PC-3 (cell line): ENCODE measurements around the gene KRT83. TPM values are rescaled to one million over a fixed set of nuclear protein-coding genes. Genes with fewer than 3 reads are reported as not detected.

ENCODE experiments used
- ATAC-seq: fragments of 200-7000 bp; cut with Tn5 transposase; 2 replicates; pipeline ENCODE4 v1.9.1; 2020; ENCODE audit warnings: mild to moderate bottlenecking, moderate library complexity
- BruUV-seq: library from RNA; stranded (reverse); fragments of 400-500 nt; replicated peaks from 2 replicates; lab custom pipeline; 2021; lab: Mats Ljungman, UMichigan
- CTCF ChIA-PET: fragments of 300-600 bp; sonication (Branson Sonifier 250); formaldehyde crosslinking; loops from one replicate; lab custom pipeline; 2022; ENCODE audit warnings: antibody characterized with exemption; lab: Charles Lee
- POLR2A ChIA-PET: fragments of 300-600 bp; sonication (Branson Sonifier 250); formaldehyde crosslinking; loops from one replicate; lab custom pipeline; 2022; ENCODE audit warnings: antibody characterized with exemption; ENCODE audit not compliant: unreplicated experiment; lab: Charles Lee
- DNase-seq: peaks from one replicate; pipeline ENCODE4 v3.0.0-alpha.2; 2015
- H2AFZ ChIP-seq: fragments of 300-600 bp; sonication (generic); 2 replicates; pipeline ENCODE4 v1.6.0; 2016; ENCODE audit warnings: antibody characterized with exemption, low read length
- H3F3A ChIP-seq: fragments of 300-600 bp; sonication (generic); one replicate; pipeline ENCODE4 v1.6.0; 2017; ENCODE audit warnings: antibody characterized with exemption, low read length, control low read depth, mild to moderate bottlenecking; ENCODE audit not compliant: unreplicated experiment
- H3K27ac ChIP-seq: fragments of 300-600 bp; sonication (generic); 2 replicates; pipeline ENCODE4 v1.5.1; 2016; ENCODE audit warnings: mild to moderate bottlenecking, low read length
- H3K27me3 ChIP-seq: fragments of 300-600 bp; sonication (generic); 2 replicates; pipeline ENCODE4 v1.6.1; 2016; ENCODE audit warnings: low read length, mixed read lengths
- H3K36me3 ChIP-seq: fragments of 300-600 bp; sonication (generic); 2 replicates; pipeline ENCODE4 v1.6.1; 2016; ENCODE audit warnings: low read depth, mixed run types, low read length, mixed read lengths
- H3K4me1 ChIP-seq: fragments of 300-600 bp; sonication (generic); 2 replicates; pipeline ENCODE4 v1.5.1; 2016; ENCODE audit warnings: low read length; ENCODE audit not compliant: insufficient read depth
- H3K4me2 ChIP-seq: fragments of 300-600 bp; sonication (generic); 2 replicates; pipeline ENCODE4 v1.6.0; 2016; ENCODE audit warnings: low read length
- H3K4me3 ChIP-seq: fragments of 300-600 bp; sonication (generic); 2 replicates; pipeline ENCODE4 v1.5.1; 2016; ENCODE audit warnings: mild to moderate bottlenecking, low read length, mixed read lengths
- H3K79me2 ChIP-seq: fragments of 300-600 bp; sonication (generic); 2 replicates; pipeline ENCODE4 v1.6.1; 2017; ENCODE audit warnings: low read length, mixed read lengths
- H3K9ac ChIP-seq: fragments of 300-600 bp; sonication (generic); 2 replicates; pipeline ENCODE4 v1.6.0; 2016; ENCODE audit warnings: mild to moderate bottlenecking, low read length
- H3K9me2 ChIP-seq: fragments of 300-600 bp; sonication (generic); replicated peaks from 2 replicates; pipeline ENCODE4 v1.6.1; 2016; ENCODE audit warnings: mixed run types, low read length, mixed read lengths
- H3K9me3 ChIP-seq: fragments of 300-600 bp; sonication (generic); 2 replicates; pipeline ENCODE4 v1.6.1; 2016; ENCODE audit warnings: low read length, mixed read lengths
- H4K20me1 ChIP-seq: fragments of 300-600 bp; sonication (generic); 2 replicates; pipeline ENCODE4 v1.6.1; 2016; ENCODE audit warnings: low read length, mixed read lengths
- EZH2 ChIP-seq: fragments of 300-600 bp; sonication (generic); IDR thresholded peaks from one replicate; pipeline ENCODE4 v1.6.1; 2017; ENCODE audit warnings: antibody characterized with exemption, mild to moderate bottlenecking, low read length; ENCODE audit not compliant: unreplicated experiment
- EZH2phosphoT487 ChIP-seq: fragments of 300-600 bp; sonication (generic); IDR thresholded peaks from 2 replicates; pipeline ENCODE4 v1.6.1; 2018; ENCODE audit warnings: mild to moderate bottlenecking, antibody characterized with exemption, low read length, borderline replicate concordance
- intact Hi-C: fragments of 100-400 bp; cut with micrococcal nuclease; formaldehyde crosslinking; loops from 2 replicates; pipeline ENCODE4 v1.9.0; 2023
- total RNA-seq: library from RNA; depleted of rRNA; stranded (reverse); fragments of >200 nt; gene quantifications from 2 replicates; pipeline ENCODE4 v1.2.3, GENCODE V29; 2014
- TF ChIP-seq, protein P1 (sequence below): fragments of 300-600 bp; sonication (generic); conservative IDR thresholded peaks from 2 replicates; pipeline ENCODE4 v1.5.1; 2017; ENCODE audit warnings: antibody characterized with exemption, low read depth, mild to moderate bottlenecking, low read length

Gene KRT83
- total RNA-seq, 1 experiment from 2014 or later: 0.33 TPM

GRCh38 chr12:52323001-52323400 lies 1.8 kb upstream of the KRT83 start:
- POLR2A ChIA-PET: no interaction called here
- TF ChIP-seq EZH2phosphoT487: no peak
- TF ChIP-seq EZH2: no peak
- TF ChIP-seq, protein P1, sequence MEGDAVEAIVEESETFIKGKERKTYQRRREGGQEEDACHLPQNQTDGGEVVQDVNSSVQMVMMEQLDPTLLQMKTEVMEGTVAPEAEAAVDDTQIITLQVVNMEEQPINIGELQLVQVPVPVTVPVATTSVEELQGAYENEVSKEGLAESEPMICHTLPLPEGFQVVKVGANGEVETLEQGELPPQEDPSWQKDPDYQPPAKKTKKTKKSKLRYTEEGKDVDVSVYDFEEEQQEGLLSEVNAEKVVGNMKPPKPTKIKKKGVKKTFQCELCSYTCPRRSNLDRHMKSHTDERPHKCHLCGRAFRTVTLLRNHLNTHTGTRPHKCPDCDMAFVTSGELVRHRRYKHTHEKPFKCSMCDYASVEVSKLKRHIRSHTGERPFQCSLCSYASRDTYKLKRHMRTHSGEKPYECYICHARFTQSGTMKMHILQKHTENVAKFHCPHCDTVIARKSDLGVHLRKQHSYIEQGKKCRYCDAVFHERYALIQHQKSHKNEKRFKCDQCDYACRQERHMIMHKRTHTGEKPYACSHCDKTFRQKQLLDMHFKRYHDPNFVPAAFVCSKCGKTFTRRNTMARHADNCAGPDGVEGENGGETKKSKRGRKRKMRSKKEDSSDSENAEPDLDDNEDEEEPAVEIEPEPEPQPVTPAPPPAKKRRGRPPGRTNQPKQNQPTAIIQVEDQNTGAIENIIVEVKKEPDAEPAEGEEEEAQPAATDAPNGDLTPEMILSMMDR: no peak
- no TSS peak for BruUV-seq
- intact Hi-C loops: no loop called here
- Histone ChIP-seq H3K27ac (no peak overlapping the region), H3K9ac (no peak overlapping the region), H3K79me2 (no peaks in the 10 kb centered on the region), H3K9me2 (no peaks in the 10 kb centered on the region), H3K4me2 (no peak overlapping the region), H3K4me3 (no peak overlapping the region), H2AFZ (no peak overlapping the region), H4K20me1 (no peaks in the 10 kb centered on the region), H3K9me3 (no peaks in the 10 kb centered on the region), H3K27me3 (no peaks in the 10 kb centered on the region), H3K4me1 (peaks cover 11% of the 10 kb centered on the region), H3F3A (no peaks in the 10 kb centered on the region), H3K36me3 (no peaks in the 10 kb centered on the region)
- CTCF ChIA-PET: no interaction called here
- ATAC-seq (no peak), DNase-seq (no peak)

DNA sequence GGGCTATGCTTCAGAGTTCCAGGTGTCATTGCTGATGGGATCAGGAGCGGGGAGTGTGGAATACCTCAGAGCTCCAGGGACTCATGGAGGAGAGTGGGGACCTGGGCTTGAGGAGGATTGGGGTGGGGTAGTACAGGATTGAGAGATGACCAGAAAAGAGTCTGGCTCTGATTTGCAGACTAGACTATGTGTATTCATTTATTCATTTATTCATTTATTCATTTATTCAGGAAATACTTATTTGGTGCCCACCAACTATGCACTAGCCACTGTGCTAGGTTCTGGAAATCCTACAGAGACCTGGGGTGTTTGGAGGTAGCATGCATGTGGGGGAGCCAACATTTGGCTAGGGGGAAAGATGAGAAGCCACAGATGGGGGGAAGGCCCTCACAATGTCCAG lies 871 bp upstream of the KRT83 start:
- no peak for TF ChIP-seq EZH2
- TF ChIP-seq, protein P1: no peak
- no peak for TF ChIP-seq EZH2phosphoT487
- Histone ChIP-seq H3K9me3 (no peaks in the 10 kb centered on the region), H3K36me3 (no peaks in the 10 kb centered on the region), H3K4me1 (peaks cover 3% of the 10 kb centered on the region; the same call in 1 of the 2 replicates), H4K20me1 (no peaks in the 10 kb centered on the region), H3K9ac (no peak overlapping the region), H3K4me3 (no peak overlapping the region), H3K27ac (no peak overlapping the region), H3F3A (no peaks in the 10 kb centered on the region), H3K27me3 (no peaks in the 10 kb centered on the region), H3K4me2 (no peak overlapping the region), H3K79me2 (no peaks in the 10 kb centered on the region), H2AFZ (no peak overlapping the region), H3K9me2 (no peaks in the 10 kb centered on the region)
- DNase-seq: no peak
- CTCF ChIA-PET: no interaction called here
- ATAC-seq: no peak
- intact Hi-C loops: no loop called here
- POLR2A ChIA-PET: interaction anchor here (0.6 kb wide), 2 partner anchors 37 to 1543 kb away, joined by 3 to 4 read pairs; no protein-coding TSS in a partner anchor
- no TSS peak for BruUV-seq

GRCh38 chr12:52321418-52321817 lies 220 bp upstream of the KRT83 start:
- no TSS peak for BruUV-seq
- intact Hi-C loops: no loop called here
- no peak for TF ChIP-seq EZH2
- TF ChIP-seq, protein P1: no peak
- no peak for TF ChIP-seq EZH2phosphoT487
- no peaks in the 10 kb centered on the region for H3K9me2 ChIP-seq
- POLR2A ChIA-PET: interaction anchor here (0.6 kb wide), 1 partner anchor 1543 kb away, joined by 4 read pairs; no protein-coding TSS in a partner anchor
- H3K9ac ChIP-seq: no peak overlapping the region
- H3K27ac ChIP-seq: no peak overlapping the region
- no peaks in the 10 kb centered on the region for H3K9me3 ChIP-seq
- ATAC-seq (no peak), DNase-seq (no peak)
- no peaks in the 10 kb centered on the region for H3K4me1 ChIP-seq
- H3K27me3 ChIP-seq: no peaks in the 10 kb centered on the region
- no peak overlapping the region for H3K4me2 ChIP-seq
- H3K4me3 ChIP-seq: no peak overlapping the region
- no peaks in the 10 kb centered on the region for H3F3A ChIP-seq
- H4K20me1 ChIP-seq: no peaks in the 10 kb centered on the region
- H3K79me2 ChIP-seq: no peaks in the 10 kb centered on the region
- no peak overlapping the region for H2AFZ ChIP-seq
- CTCF ChIA-PET: no interaction called here
- H3K36me3 ChIP-seq: no peaks in the 10 kb centered on the region
